ENCODE results near the gene ZDHHC14. TPM values are rescaled to one million over a fixed set of nuclear protein-coding genes. Genes with fewer than 3 reads are reported as not detected.

Gene ZDHHC14
- total and polyA plus RNA-seq, 2 of the 8 experiments (the other 6 are each of a cell fraction or from before 2014, with no cell fraction given): 2.9 to 5.3 TPM

- POLR2A ChIA-PET (ENCODE audit: partially characterized antibody): no interaction called here
- H3K23me2 ChIP-seq (ENCODE audit: low read depth, low read length): no peaks in the 10 kb centered on the region
These were observed 20.8 kb downstream of the ZDHHC14 start for GRCh38 chr6:157401734-157402338.

More at GRCh38 chr6:157401734-157402338, 20.8 kb downstream of the ZDHHC14 start:
- Histone ChIP-seq H3K4me3 (ENCODE audit: extremely low read depth in 1 of 4, insufficient read depth in 2 of 4, low read depth in 3 of 4, low read length in 4 of 4) (no peak overlapping the region), H2AFZ (ENCODE audit: low read length) (no peak overlapping the region), H2BK5ac (ENCODE audit: low read depth, low read length) (0 out of 2 replicates have a peak overlapping the region, but pooled peaks have one; percentile 15), H3K9ac (replicated peaks in 1 of 4; ENCODE audit: extremely low read depth in 1 of 4, low read depth in 3 of 4, low read length in 3 of 4) (no peak overlapping the region), H2BK120ac (replicated peaks; ENCODE audit: low read depth, low read length) (no peak overlapping the region), H2BK12ac (ENCODE audit: low read depth, low read length) (no peak overlapping the region; the same call in 1 of the 2 replicates), H3K4me1 (replicated peaks in 1 of 4; ENCODE audit: control insufficient read depth in 3 of 4, insufficient read depth in 4 of 4, low read length in 3 of 4) (peaks cover 2 to 13% (median 5%) of the 10 kb centered on the region in 4 experiments), H4K91ac (replicated peaks; ENCODE audit: insufficient read length, low read length) (no peak overlapping the region), H3K4me2 (ENCODE audit: insufficient read depth in 1 of 2, low read depth in 2 of 2, low read length in 2 of 2) (no peak overlapping the region), H3K27ac (ENCODE audit: low read depth, low read length) (no peak overlapping the region), H3K79me1 (ENCODE audit: low read depth, low read length) (peaks cover 5% of the 10 kb centered on the region), H2AK5ac (ENCODE audit: low read depth, low read length) (peak overlapping the region; percentile 83; the same call in 1 of the 2 replicates), H3K18ac (ENCODE audit: extremely low read depth, low read length) (no peak overlapping the region), H3K36me3 (ENCODE audit: control insufficient read depth in 2 of 4, insufficient read depth in 4 of 4, low read length in 3 of 4) (no peaks in the 10 kb centered on the region), H4K5ac (ENCODE audit: insufficient read length, low read depth, low read length) (no peak overlapping the region), H2BK15ac (ENCODE audit: low read length) (peak overlapping the region; percentile 95), H3K27me3 (replicated peaks in 1 of 4; ENCODE audit: control insufficient read depth in 3 of 4, extremely low read depth in 1 of 4, insufficient read depth in 3 of 4, low read length in 3 of 4) (peaks cover 0 to 2% (median 0%) of the 10 kb centered on the region in 4 experiments; a peak in 1 of 7 replicates), H3K79me2 (ENCODE audit: control insufficient read depth in 1 of 2, insufficient read depth in 2 of 2, low read length in 2 of 2) (no peaks in the 10 kb centered on the region), H3K56ac (replicated peaks; ENCODE audit: insufficient read length, low read depth, low read length) (no peak overlapping the region), H3K23ac (ENCODE audit: insufficient read length) (no peak overlapping the region), H3K4ac (replicated peaks; ENCODE audit: insufficient read length, low read depth, low read length) (no peak overlapping the region), H3K9me3 (ENCODE audit: insufficient read depth in 2 of 2, low read depth in 1 of 2, low read length in 1 of 2) (no peaks in the 10 kb centered on the region; a peak in 1 of 4 replicates), H4K8ac (ENCODE audit: extremely low read depth, insufficient read depth, low read length) (no peak overlapping the region), H2BK20ac (ENCODE audit: low read length) (peak overlapping the region; percentile 49; the same call in 1 of the 2 replicates), H4K20me1 (replicated peaks in 1 of 2; ENCODE audit: control insufficient read depth in 1 of 2, insufficient read depth in 2 of 2, low read length in 2 of 2) (no peaks in the 10 kb centered on the region), H3K14ac (ENCODE audit: insufficient read length) (no peak overlapping the region)
- DNase-seq (ENCODE audit: low read depth in 1 of 2, low spot score in 2 of 2) (no peak), FAIRE-seq (no peak)
- TF ChIP-seq NRF1 (IDR thresholded peaks at IDR 0.05; ENCODE audit: low read depth, low read length) (no peak), CREB1 (IDR thresholded peaks at IDR 0.05) (peak; percentile 11; the same call in 1 of the 2 replicates), SIRT6 (IDR thresholded peaks at IDR 0.05; ENCODE audit: low read length) (no peak)
- CTCF ChIA-PET (ENCODE audit: partially characterized antibody): interaction anchor here (1.0 kb wide), 1 partner anchor 8 kb away, joined by 5 read pairs; no protein-coding TSS in a partner anchor
- WGBS, 2 experiments (ENCODE audit: extremely low coverage in 1 of 2, insufficient coverage in 1 of 2, insufficient read length in 1 of 2, insufficient replicate concordance in 2 of 2, low coverage in 1 of 2, low lambda C conversion rate in 2 of 2, missing lambda C conversion rate in 1 of 2): 93% methylated on average over 6 of the region's 6 CpGs; no CpG with 5 or more reads in 1 of the 2 experiments
